ENCODE measurements around the gene AP1S3.

AP1S3 gene

GRCh38 chr2:223720367-223720766 lies 117.0 kb downstream of the AP1S3 start:
- DNase-seq (ENCODE audit: low read depth): no peak
- TF ChIP-seq CTCF (conservative IDR thresholded peaks at IDR 0.05; ENCODE audit: low read depth, low read length): no peak

GRCh38 chr2:223712642-223713041 lies 124.7 kb downstream of the AP1S3 start:
- no peak overlapping the region for H3K4me3 ChIP-seq (ENCODE audit: low read depth, low read length)
- TF ChIP-seq CTCF (conservative IDR thresholded peaks at IDR 0.05; ENCODE audit: low read depth, low read length): no peak
- DNase-seq (ENCODE audit: low read depth): no peak

More at GRCh38 chr2:223720367-223720766, 117.0 kb downstream of the AP1S3 start:
- no peak overlapping the region for H3K4me3 ChIP-seq (ENCODE audit: low read depth, low read length)

GRCh38 chr2:223711596-223712326 lies 125.6 kb downstream of the AP1S3 start:
- DNase-seq (ENCODE audit: low read depth): no peak
- TF ChIP-seq CTCF (conservative IDR thresholded peaks at IDR 0.05; ENCODE audit: low read depth, low read length): no peak
- H3K4me3 ChIP-seq (ENCODE audit: low read depth, low read length): no peak overlapping the region
